HepG2 (cell line): Measurements from ENCODE around the gene CLEC3B. TPM values are rescaled to one million over a fixed set of nuclear protein-coding genes. Genes with fewer than 3 reads are reported as not detected.

ENCODE experiments used
- ATAC-seq: fragments of 200-7000 bp; cut with Tn5 transposase; 3 replicates; pipeline ENCODE4 v1.9.1; 2020; ENCODE audit warnings: mild to moderate bottlenecking, moderate library complexity
- BruUV-seq: library from RNA; stranded (reverse); fragments of 400-500 nt; replicated peaks from 2 replicates; lab custom pipeline; 2021; lab: Mats Ljungman, UMichigan
- CTCF ChIA-PET: fragments of 300-600 bp; formaldehyde crosslinking; extraction: SDS; loops from one replicate; lab custom pipeline; 2021; ENCODE audit warnings: low total read pairs, inconsistent platforms, low intra/inter-chr PET ratio; lab: Yijun Ruan, JAX
- POLR2A ChIA-PET: fragments of 350-600 bp; sonication (Branson Sonifier 250); formaldehyde crosslinking; loops from one replicate; lab custom pipeline; 2020; ENCODE audit warnings: antibody characterized with exemption, inconsistent platforms; lab: Yijun Ruan, JAX
- DNase-seq: peaks from one replicate; pipeline ENCODE4 v3.0.0-alpha.2; 2015; ENCODE audit warnings: low spot score
- FAIRE-seq: peaks from 3 replicates; lab custom pipeline; 2011; peaks lifted over from hg19 to GRCh38; lab: Jason Lieb, UNC
- H2AFZ ChIP-seq: one replicate; pipeline ENCODE4 v1.6.1; 2011; ENCODE audit warnings: low read length, inconsistent platforms
- H3K27ac ChIP-seq: fragments of 300-600 bp; 3 replicates; pipeline ENCODE4 v1.8.0; 2011; ENCODE audit warnings: mixed run types, mild to moderate bottlenecking, mixed read lengths, low read length, inconsistent platforms; ENCODE audit not compliant: insufficient read depth; ENCODE audit errors: extremely low read length
- H3K27me3 ChIP-seq, 2 experiments: fragments of 200-600 bp in 1 of 2; 2 replicates in 1 of 2; 3 replicates in 1 of 2; pipeline versions ENCODE4 v1.6.0 to v1.8.0; 2011; ENCODE audit warnings: low read length in 2 of 2, mild to moderate bottlenecking in 2 of 2, moderate library complexity in 2 of 2, inconsistent platforms in 1 of 2; ENCODE audit not compliant: insufficient read depth in 2 of 2, control insufficient read depth in 1 of 2
- H3K36me3 ChIP-seq, 2 experiments: fragments of 200-600 bp in 1 of 2; replicated peaks in 1 of 2; 2 replicates in 1 of 2; 3 replicates in 1 of 2; pipeline versions ENCODE4 v1.5.1 to v1.8.0; 2011; ENCODE audit warnings: low read length in 2 of 2, inconsistent platforms in 1 of 2; ENCODE audit not compliant: insufficient read depth in 2 of 2, control insufficient read depth in 1 of 2
- H3K4me1 ChIP-seq: 2 replicates; pipeline ENCODE4 v1.5.1; 2012; ENCODE audit warnings: low read length, inconsistent platforms; ENCODE audit not compliant: insufficient read depth
- H3K4me2 ChIP-seq: 2 replicates; pipeline ENCODE4 v1.6.0; 2011; ENCODE audit warnings: low read depth, low read length, inconsistent platforms
- H3K4me3 ChIP-seq, 3 experiments: fragments of 200-600 bp in 1 of 3; sonication (generic), shearing (Covaris generic) in 1 of 3; replicated peaks in 1 of 3; 2 replicates each; pipeline ENCODE4 v1.5.1; 2011 to 2016; ENCODE audit warnings: low read length in 3 of 3, inconsistent platforms in 2 of 3, low read depth in 2 of 3, mild to moderate bottlenecking in 2 of 3, control low read depth in 1 of 3, mixed read lengths in 1 of 3; ENCODE audit not compliant: insufficient read depth in 1 of 3
- H3K79me2 ChIP-seq: one replicate; pipeline ENCODE4 v1.6.1; 2011; ENCODE audit warnings: low read length, inconsistent platforms; ENCODE audit not compliant: insufficient read depth
- H3K9ac ChIP-seq: 2 replicates; pipeline ENCODE4 v1.6.0; 2011; ENCODE audit warnings: mild to moderate bottlenecking, low read depth, low read length, inconsistent platforms; ENCODE audit not compliant: insufficient read depth
- H3K9me3 ChIP-seq: 2 replicates; pipeline ENCODE4 v1.5.1; 2012; ENCODE audit warnings: mild to moderate bottlenecking, low read length
- H4K20me1 ChIP-seq: 2 replicates; pipeline ENCODE4 v1.6.0; 2011; ENCODE audit warnings: inconsistent platforms, mild to moderate bottlenecking, low read length, moderate library complexity; ENCODE audit not compliant: insufficient read depth
- E2F1 ChIP-seq: sonication (generic); formaldehyde crosslinking; IDR thresholded peaks from 2 replicates; pipeline ENCODE4 v1.5.0; 2020; ENCODE audit warnings: missing genetic modification reagents
- ESRRA ChIP-seq: sonication (generic); formaldehyde crosslinking; IDR thresholded peaks from 2 replicates; pipeline ENCODE4 v1.5.1; 2020; ENCODE audit warnings: mild to moderate bottlenecking, low read depth, missing genetic modification reagents
- GATAD2A ChIP-seq: IDR thresholded peaks from 2 replicates; pipeline ENCODE4 v1.6.1; 2016
- GLI4 ChIP-seq: sonication (generic); formaldehyde crosslinking; IDR thresholded peaks from 2 replicates; pipeline ENCODE4 v1.5.1; 2020; ENCODE audit warnings: missing genetic modification reagents, mild to moderate bottlenecking, moderate library complexity, borderline replicate concordance
- HNRNPUL1 ChIP-seq: fragments of 200-400 bp; formaldehyde crosslinking; IDR thresholded peaks from 2 replicates; pipeline ENCODE4 v1.6.1; 2017; ENCODE audit warnings: low read depth, mild to moderate bottlenecking, low read length, moderate library complexity
- KLF15 ChIP-seq: sonication (generic); formaldehyde crosslinking; IDR thresholded peaks from 2 replicates; pipeline ENCODE4 v1.8.1; 2023; ENCODE audit warnings: borderline replicate concordance, mild to moderate bottlenecking, inconsistent platforms, missing genetic modification reagents, mixed read lengths
- MBNL3 ChIP-seq: fragments of 250-450 bp; sonication (Bioruptor Pico); conservative IDR thresholded peaks from 2 replicates; pipeline ENCODE4 v1.8.0; 2022; ENCODE audit warnings: mild to moderate bottlenecking, inconsistent platforms
- MTA1 ChIP-seq: sonication (generic); formaldehyde crosslinking; IDR thresholded peaks from 2 replicates; pipeline ENCODE4 v1.4.0; 2020; ENCODE audit warnings: missing genetic modification reagents, mild to moderate bottlenecking, borderline replicate concordance
- NFYC ChIP-seq: IDR thresholded peaks from 2 replicates; pipeline ENCODE4 v1.6.1; 2016; ENCODE audit warnings: missing genetic modification reagents, missing compliant biosample characterization
- SALL2 ChIP-seq: sonication (generic); formaldehyde crosslinking; IDR thresholded peaks from 2 replicates; pipeline ENCODE4 v1.8.1; 2023; ENCODE audit warnings: mild to moderate bottlenecking, missing genetic modification reagents, inconsistent platforms
- THYN1 ChIP-seq: sonication (generic); formaldehyde crosslinking; IDR thresholded peaks from 2 replicates; pipeline ENCODE4 v1.8.1; 2023; ENCODE audit warnings: low read depth, mild to moderate bottlenecking, moderate library complexity, missing genetic modification reagents, borderline replicate concordance
- ZBTB42 ChIP-seq: sonication (generic); formaldehyde crosslinking; IDR thresholded peaks from 2 replicates; pipeline ENCODE4 v1.5.0; 2020; ENCODE audit warnings: mild to moderate bottlenecking, missing genetic modification reagents
- ZNF30 ChIP-seq: sonication (generic); formaldehyde crosslinking; IDR thresholded peaks from 2 replicates; pipeline ENCODE4 v1.5.0; 2020; ENCODE audit warnings: mild to moderate bottlenecking, missing genetic modification reagents
- ZNF546 ChIP-seq: sonication (generic); formaldehyde crosslinking; conservative IDR thresholded peaks from 2 replicates; pipeline ENCODE4 v1.8.1; 2023; ENCODE audit warnings: mild to moderate bottlenecking, missing genetic modification reagents
- ZNF549 ChIP-seq: sonication (generic); formaldehyde crosslinking; IDR thresholded peaks from 2 replicates; pipeline ENCODE4 v1.5.0; 2020; ENCODE audit warnings: missing genetic modification reagents
- ZNF558 ChIP-seq: sonication (generic); formaldehyde crosslinking; IDR thresholded peaks from 2 replicates; pipeline ENCODE4 v1.9.0; 2022; ENCODE audit warnings: mild to moderate bottlenecking, missing genetic modification reagents, borderline replicate concordance
- ZNF598 ChIP-seq: sonication (generic); formaldehyde crosslinking; IDR thresholded peaks from 2 replicates; pipeline ENCODE4 v1.5.1; 2020; ENCODE audit warnings: mild to moderate bottlenecking, missing genetic modification reagents, borderline replicate concordance
- ZNF7 ChIP-seq: IDR thresholded peaks from 2 replicates; pipeline ENCODE4 v1.6.1; 2016; ENCODE audit warnings: missing biosample characterization, missing genetic modification reagents
- ZNF747 ChIP-seq: sonication (generic); formaldehyde crosslinking; IDR thresholded peaks from 2 replicates; pipeline ENCODE4 v1.8.1; 2023; ENCODE audit warnings: missing genetic modification reagents, mild to moderate bottlenecking, borderline replicate concordance
- WGBS: methylation state at CpG from one replicate; pipeline ENCODE4 v1.1.6; 2017; ENCODE audit warnings: low lambda C conversion rate; 5-methylcytosine and 5-hydroxymethylcytosine counted together
- in situ Hi-C: cut with HindIII; loops from 2 replicates; pipeline ENCODE4 v1.10.0; 2017; ENCODE audit warnings: low pct_unique_long_range_greater_than_20kb; ENCODE audit not compliant: extremely low pct_ligation_motif_present
- intact Hi-C: fragments of 100-400 bp; cut with micrococcal nuclease; formaldehyde crosslinking; loops from one replicate; pipeline ENCODE4 v1.10.0; 2022; ENCODE audit not compliant: unreplicated experiment
- polyA plus RNA-seq, 8 experiments: library from polyadenylated mRNA; depleted of rRNA in 3 of 8; stranded (reverse) in 7 of 8; unstranded in 1 of 8; fragments of >200 nt; fragmentation: Illumina TruSeq in 4 of 8; extraction: Trizol in 4 of 8; gene quantifications; 2 replicates each; pipeline versions ENCODE4 v1.2.1 to v1.2.3, GENCODE V29; 2011 to 2016; ENCODE audit warnings: low read depth in 4 of 8, missing spikeins in 1 of 8, mixed read lengths in 1 of 8; ENCODE audit not compliant: insufficient read depth in 1 of 8
- total RNA-seq, 5 experiments: library from RNA; depleted of rRNA; stranded (reverse); fragments of >200 nt; fragmentation: Illumina TruSeq; extraction: Trizol; gene quantifications; 2 replicates each; pipeline ENCODE4 v1.2.3, GENCODE V29; 2016; ENCODE audit warnings: low read depth in 1 of 5
- TF ChIP-seq, protein P1 (sequence below): sonication (generic); formaldehyde crosslinking; IDR thresholded peaks from 2 replicates; pipeline ENCODE4 v1.4.0; 2020; ENCODE audit warnings: missing genetic modification reagents, borderline replicate concordance

Gene CLEC3B
- total and polyA plus RNA-seq, 2 of the 13 experiments (the other 11 are each of a cell fraction or from before 2014, with no cell fraction given): 0.07 TPM; not detected in 1

DNA sequence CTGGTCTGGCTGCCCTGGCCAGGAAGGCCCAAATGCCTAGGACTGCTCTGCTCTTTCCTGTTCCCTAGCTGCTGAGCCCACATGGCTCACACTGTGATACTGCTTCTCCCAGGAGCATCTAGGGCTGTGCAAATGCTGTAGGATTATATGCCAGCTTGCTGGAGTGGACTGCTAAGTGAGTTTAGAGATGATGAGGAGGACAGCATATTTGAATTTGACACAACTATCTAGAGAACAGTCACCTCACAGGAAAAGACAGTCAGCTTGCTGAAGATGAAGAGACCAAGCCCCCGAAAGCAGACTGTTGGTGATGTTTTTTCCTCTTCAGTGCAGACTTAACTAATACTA lies 39.2 kb downstream of the CLEC3B start:
- no peak for TF ChIP-seq ZNF546 (CRISPR knock-in tag)
- no peak for TF ChIP-seq ZNF747
- no peak for TF ChIP-seq NFYC (CRISPR knock-in tag)
- TF ChIP-seq KLF15 (CRISPR knock-in tag): no peak
- no peak for TF ChIP-seq ZNF549 (CRISPR knock-in tag)
- no peak for TF ChIP-seq E2F1 (CRISPR knock-in tag)
- TF ChIP-seq ZNF598: no peak
- no peak for TF ChIP-seq SALL2 (CRISPR knock-in tag)
- TF ChIP-seq ZNF558: no peak
- no peak for TF ChIP-seq ZNF30 (CRISPR knock-in tag)
- TF ChIP-seq ZNF7 (CRISPR knock-in tag): no peak
- TF ChIP-seq HNRNPUL1: no peak
- TF ChIP-seq MBNL3: no peak
- TF ChIP-seq, protein P1, sequence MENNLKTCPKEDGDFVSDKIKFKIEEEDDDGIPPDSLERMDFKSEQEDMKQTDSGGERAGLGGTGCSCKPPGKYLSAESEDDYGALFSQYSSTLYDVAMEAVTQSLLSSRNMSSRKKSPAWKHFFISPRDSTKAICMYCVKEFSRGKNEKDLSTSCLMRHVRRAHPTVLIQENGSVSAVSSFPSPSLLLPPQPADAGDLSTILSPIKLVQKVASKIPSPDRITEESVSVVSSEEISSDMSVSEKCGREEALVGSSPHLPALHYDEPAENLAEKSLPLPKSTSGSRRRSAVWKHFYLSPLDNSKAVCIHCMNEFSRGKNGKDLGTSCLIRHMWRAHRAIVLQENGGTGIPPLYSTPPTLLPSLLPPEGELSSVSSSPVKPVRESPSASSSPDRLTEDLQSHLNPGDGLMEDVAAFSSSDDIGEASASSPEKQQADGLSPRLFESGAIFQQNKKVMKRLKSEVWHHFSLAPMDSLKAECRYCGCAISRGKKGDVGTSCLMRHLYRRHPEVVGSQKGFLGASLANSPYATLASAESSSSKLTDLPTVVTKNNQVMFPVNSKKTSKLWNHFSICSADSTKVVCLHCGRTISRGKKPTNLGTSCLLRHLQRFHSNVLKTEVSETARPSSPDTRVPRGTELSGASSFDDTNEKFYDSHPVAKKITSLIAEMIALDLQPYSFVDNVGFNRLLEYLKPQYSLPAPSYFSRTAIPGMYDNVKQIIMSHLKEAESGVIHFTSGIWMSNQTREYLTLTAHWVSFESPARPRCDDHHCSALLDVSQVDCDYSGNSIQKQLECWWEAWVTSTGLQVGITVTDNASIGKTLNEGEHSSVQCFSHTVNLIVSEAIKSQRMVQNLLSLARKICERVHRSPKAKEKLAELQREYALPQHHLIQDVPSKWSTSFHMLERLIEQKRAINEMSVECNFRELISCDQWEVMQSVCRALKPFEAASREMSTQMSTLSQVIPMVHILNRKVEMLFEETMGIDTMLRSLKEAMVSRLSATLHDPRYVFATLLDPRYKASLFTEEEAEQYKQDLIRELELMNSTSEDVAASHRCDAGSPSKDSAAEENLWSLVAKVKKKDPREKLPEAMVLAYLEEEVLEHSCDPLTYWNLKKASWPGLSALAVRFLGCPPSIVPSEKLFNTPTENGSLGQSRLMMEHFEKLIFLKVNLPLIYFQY (CRISPR knock-in tag): no peak
- no peak for TF ChIP-seq ESRRA (CRISPR knock-in tag)
- no peak for TF ChIP-seq GLI4
- no peak for TF ChIP-seq GATAD2A (CRISPR knock-in tag)
- no peak for TF ChIP-seq ZBTB42 (CRISPR knock-in tag)
- no peak for TF ChIP-seq THYN1 (CRISPR knock-in tag)
- TF ChIP-seq MTA1 (CRISPR knock-in tag): no peak
- Histone ChIP-seq H3K4me2 (no peak overlapping the region), H3K9me3 (no peaks in the 10 kb centered on the region), H3K27ac (no peak overlapping the region), H3K9ac (no peak overlapping the region), H4K20me1 (no peaks in the 10 kb centered on the region), H3K36me3 (no peaks in the 10 kb centered on the region), H3K4me3 (no peak overlapping the region), H2AFZ (no peak overlapping the region), H3K79me2 (no peaks in the 10 kb centered on the region), H3K4me1 (no peaks in the 10 kb centered on the region), H3K27me3 (no peaks in the 10 kb centered on the region; a peak in 1 of 5 replicates)
- FAIRE-seq: no peak
- DNase-seq: no peak
- ATAC-seq: no peak
- in situ Hi-C loops: no loop called here
- intact Hi-C loops: no loop called here
- CTCF ChIA-PET: no interaction called here
- BruUV-seq: no TSS peak
- POLR2A ChIA-PET: no interaction called here
- WGBS: 40% methylated on average over 1 of the region's 1 CpG
